GM08714 (cell line): ENCODE results near the gene UGT1A7.
"Not testable (repeated sequence)": the region's sequence is repeated elsewhere in the genome, so short reads cannot be mapped to it uniquely, and the experiment has no call there.

Experiments used
- H3K4me3 ChIP-seq: fragments of 200-500 bp; sonication (Bioruptor generic); 2 replicates; pipeline ENCODE4 v1.5.1; 2014; ENCODE audit warnings: mild to moderate bottlenecking, low read length, inconsistent platforms
- ZNF274 ChIP-seq: IDR thresholded peaks from 2 replicates; pipeline ENCODE4 v1.6.1; 2012; ENCODE audit warnings: mild to moderate bottlenecking, low read depth, low read length

The UGT1A7 gene

DNA sequence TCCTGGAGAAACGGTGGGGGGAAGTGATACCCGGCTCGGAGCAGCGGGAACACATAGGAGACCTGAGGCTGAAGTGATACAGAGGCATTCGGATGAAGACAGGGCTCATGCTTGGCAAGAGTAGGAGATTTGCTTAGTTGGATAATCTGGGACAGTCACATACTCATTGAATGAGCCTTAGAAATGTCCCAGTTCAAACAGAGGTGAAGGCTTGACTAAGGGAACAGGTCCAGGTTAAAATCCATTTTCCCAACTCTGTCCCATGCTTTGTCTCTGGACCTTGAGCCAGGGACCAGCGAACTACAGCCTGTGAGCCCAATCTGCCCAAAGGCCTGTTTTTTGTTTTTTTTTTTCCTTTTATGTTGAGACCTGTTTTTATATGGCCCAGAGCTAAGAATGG lies 12.3 kb downstream of the UGT1A7 start:
- TF ChIP-seq ZNF274: no peak
- H3K4me3 ChIP-seq: no peak overlapping the region

DNA sequence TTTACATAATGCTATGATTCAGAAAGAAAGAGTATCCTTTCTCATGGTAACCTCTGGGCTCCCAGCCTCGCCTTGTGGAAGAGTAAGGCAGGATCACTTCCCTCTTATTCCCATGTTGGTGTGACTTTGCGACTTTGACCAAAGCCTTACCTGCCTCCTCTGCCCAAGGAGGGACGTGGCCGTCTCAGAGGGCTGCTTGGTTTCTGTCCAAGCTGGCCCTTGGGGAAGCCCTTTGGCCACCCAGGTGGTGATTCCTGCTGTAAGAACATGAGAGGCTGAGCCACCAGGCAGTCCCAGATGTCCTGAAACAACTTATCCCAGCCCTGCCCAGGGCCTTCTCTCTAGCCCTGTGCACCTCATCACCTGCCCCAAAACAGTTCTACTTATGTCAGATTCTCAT lies 17.0 kb downstream of the UGT1A7 start:
- H3K4me3 ChIP-seq: no peak overlapping the region
- no peak for TF ChIP-seq ZNF274

DNA sequence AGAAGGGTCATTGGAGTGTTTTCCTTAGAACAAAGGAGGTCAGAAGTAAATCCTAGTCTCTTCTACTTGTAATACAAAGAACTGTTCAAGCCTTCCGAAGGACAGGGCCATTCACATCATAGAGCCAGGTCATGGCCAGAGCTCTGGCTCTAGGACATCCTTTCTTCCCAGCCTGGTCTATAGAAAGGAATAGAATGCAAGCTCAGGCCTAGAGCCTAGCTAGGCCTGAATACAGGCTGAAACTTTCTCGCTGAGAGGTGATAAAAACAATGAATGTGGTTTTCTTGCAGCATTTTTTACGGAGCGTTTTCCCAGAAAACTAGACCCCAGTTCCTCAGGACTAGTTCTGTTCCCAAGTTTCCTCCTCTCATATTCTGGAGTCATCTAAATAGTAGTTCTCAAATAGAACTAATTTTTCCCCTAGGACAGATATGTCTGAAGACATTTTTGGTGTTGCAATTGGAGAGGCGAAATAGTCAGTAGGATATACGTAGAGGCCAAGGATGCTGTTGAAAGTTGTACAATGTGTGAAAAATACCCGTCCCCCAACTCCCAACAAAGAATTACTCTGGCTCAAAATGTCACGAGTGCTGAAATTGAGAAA lies 17.8 kb downstream of the UGT1A7 start:
- TF ChIP-seq ZNF274: no peak

DNA sequence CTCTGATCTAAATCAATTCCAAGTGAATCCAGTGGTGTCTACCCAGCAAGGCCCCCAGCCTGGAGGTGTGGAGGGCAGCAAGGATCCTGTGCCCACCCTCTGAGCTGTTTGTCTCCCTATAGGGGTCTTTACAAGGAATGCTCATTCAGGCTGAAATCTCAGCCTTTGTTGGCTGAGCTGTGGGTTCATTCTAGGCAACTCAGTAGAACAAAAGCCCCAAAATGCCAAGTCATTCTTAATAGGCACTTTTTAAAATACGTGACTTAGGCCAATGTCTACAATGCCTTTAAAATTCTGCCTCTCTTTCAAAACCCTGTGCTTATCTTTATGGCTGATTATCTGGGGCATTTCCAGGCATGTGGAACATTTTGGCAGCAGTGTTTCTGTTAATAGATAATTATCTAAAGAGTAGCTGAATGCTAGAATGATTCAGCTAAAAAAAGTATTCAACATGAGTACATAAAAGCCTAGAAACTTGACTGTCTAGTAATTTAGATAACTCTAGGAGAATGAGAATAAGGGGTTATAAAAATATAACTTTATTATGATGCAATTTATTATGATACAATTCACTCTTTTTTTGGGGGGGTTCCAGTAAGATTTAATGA lies 18.4 kb downstream of the UGT1A7 start:
- TF ChIP-seq ZNF274: no peak
- no peak overlapping the region for H3K4me3 ChIP-seq

More for the DNA sequence above, 17.8 kb downstream of the UGT1A7 start:
- H3K4me3 ChIP-seq: no peak overlapping the region

DNA sequence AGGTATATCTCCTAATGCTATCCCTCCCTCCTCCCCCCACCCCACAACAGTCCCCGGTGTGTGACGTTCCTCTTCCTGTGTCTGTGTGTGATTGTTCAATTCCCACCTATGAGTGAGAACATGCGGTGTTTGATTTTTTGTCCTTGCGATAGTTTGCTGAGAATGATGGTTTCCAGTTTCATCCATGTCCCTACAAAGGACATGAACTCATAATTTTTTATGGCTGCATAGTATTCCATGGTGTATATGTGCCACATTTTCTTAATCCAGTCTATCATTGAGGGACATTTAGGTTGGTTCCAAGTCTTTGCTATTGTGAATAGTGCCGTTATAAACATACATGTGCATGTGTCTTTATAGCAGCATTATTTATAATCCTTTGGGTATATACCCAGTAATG lies 19.1 kb downstream of the UGT1A7 start:
- not testable (repeated sequence) for H3K4me3 ChIP-seq

DNA sequence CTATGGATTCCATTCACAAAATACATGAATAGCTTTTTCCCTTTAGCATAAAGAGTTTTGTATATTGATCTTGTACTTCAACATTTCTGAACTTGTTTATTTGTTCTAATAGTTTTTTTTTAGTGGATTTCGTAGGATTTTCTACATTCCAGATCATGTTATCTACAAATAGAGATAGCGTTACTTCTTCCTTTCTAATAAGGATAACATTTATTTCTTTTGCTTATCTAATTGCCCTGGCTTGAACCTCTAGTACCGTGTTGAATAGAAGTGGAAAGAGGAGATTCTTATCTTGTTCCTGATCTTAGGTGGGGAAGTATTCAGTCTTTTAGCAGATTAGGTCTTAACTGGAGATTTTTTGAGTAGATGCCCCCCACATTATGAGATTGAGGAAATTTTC lies 20.5 kb downstream of the UGT1A7 start:
- no peak overlapping the region for H3K4me3 ChIP-seq
- no peak for TF ChIP-seq ZNF274

DNA sequence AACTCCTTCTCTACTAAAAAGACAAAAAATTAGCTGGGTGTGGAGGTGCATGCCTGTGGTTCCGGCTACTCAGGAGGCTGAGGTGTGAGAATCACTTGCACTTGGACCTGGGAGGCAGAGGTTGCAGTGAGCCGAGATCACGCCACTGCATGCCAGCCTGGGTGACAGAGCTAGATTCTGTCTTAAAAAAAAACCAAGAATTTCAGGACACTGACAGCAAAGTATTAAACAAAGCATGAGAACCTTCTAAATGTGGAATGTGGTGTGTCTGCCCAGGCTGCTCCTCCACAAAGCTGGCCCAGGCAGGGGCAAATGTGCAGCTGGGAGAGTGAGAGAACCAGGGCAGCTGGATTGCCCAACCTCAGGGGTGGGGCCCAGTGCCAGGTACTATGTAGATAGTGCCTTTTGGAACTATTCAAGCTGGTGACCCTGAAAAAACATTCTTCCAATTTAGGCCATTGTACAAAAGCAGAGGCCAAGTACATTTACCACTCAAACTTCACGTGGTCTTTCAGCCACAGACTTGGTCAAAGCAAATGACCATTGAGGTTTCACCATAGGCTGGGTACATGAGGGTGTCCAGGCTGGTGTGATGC lies 24.3 kb downstream of the UGT1A7 start:
- no peak for TF ChIP-seq ZNF274
- H3K4me3 ChIP-seq: no peak overlapping the region

DNA sequence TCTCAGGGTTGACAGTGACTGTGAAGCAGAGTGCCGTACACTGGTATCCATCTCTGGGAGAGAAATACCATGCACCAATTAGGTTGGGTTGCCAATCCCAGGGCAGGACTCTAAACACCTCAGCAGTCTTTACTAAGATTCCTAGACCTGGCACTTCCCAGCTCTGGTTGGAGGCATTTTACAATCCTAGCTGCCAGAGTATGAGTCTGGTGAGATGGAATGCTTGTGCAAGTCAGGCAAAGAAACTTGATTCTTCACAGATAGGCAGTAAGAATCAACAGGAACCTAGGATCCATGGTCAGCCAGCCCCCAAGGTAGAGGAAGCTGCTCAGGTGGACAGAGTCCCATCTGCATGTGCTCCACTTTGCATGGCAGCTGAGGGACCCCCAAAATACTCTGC lies 25.0 kb downstream of the UGT1A7 start:
- H3K4me3 ChIP-seq: no peak overlapping the region
- no peak for TF ChIP-seq ZNF274

DNA sequence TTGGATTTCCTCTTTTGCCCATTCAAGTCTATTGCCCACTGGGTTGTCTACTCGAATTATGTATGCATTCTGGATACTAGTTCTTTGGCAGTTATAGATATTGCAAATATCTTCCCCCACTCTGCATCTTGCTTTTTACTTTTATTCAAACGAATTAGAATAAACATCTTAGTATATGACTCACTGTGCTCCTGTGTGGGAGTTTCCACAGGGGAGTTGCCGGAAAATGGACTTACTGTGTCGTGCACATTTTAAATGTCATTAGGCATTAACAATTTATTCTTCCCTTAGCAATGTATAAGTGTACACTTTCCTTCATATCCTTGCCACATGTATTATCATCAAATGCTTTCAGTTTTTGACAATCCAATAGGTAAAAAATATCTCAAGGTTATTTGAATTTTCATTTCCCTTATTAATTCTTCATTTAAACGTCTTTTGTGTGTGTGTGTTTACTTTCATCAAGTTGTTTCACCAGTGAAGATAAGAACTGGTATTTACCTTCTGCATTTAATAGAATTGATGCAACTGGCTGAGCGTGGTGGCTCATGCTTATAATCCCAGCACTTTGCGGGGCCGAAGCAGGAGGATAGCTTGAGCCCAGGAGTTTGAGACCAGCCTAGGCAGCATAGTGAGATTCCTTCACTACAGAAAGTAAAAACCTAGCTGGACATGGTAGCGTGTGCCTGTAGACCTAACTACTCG lies 26.4 kb downstream of the UGT1A7 start:
- no peak for TF ChIP-seq ZNF274
- no peak overlapping the region for H3K4me3 ChIP-seq

DNA sequence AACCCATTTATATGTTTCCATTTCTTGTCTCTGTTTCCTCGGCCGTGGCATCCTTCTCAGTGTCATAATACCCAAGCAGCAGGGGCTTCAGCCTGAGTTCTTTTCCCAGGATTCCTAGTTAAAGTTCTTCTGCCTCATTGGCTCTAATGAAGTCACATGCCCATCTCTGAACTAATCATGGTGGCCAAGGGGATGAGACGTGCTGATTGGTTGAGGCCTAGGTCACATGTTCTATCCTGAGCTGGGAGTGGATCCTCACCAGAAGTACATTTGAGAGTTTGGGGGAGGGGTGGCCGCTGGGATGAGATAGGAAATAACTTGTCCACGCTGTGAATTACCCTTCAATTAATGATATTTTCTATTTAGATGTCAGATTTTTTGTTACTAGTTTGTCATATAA lies 27.2 kb downstream of the UGT1A7 start:
- TF ChIP-seq ZNF274: no peak
- no peak overlapping the region for H3K4me3 ChIP-seq

DNA sequence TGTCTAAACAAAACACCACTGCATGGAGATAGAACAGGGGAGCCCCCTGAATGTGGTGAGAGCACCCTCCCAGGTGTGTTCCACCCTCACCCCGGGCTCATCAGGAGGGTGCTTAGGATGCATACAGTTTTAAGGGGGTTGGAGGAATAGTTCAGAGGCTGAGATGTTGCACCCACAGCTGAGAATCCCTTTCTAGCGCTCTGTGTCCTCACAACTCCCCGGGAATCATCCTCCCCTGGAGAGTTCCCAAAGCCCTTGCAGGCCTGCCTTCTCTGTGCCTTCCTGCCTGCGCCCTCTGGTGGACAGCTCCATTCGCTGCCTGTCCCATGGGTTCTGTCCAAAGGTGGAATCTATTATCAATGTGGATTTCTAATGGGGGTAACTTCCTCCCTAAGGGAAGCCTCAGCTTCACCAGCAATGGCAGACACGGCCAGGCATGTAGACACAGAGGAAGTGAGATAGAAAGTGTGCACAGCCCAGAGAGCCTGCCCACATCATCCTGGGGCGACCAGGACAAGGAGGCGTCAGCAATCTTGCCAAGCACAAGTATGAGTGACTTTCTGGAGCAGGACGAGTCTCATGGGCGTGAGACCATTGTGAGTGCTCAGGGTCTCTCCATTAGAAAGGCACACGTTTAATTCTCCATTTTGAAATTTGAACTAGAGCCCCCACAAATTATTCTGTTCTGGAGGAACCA lies 29.8 kb downstream of the UGT1A7 start:
- no peak overlapping the region for H3K4me3 ChIP-seq
- TF ChIP-seq ZNF274: no peak

DNA sequence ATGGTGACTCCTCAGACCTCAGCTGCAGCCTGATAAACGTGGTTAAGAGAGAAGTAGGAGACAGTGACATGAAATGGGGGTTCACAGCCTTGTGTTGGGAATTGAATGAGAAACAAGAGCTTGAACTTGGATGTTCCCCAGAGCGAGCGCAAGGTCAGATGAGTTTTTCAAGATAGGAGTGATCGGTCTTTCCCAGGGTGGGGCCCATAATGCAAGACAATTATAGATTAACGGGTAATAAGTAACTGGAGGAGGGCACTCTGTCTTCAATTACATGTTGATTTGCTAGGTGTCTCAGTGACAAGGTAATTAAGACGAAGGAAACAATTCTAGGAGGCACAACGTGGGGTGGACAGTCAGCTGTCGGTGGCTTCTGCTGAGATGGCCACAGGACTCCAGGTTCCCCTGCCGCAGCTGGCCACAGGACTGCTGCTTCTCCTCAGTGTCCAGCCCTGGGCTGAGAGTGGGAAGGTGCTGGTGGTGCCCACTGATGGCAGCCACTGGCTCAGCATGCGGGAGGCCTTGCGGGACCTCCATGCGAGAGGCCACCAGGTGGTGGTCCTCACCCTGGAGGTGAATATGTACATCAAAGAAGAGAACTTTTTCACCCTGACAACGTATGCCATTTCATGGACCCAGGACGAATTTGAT lies 31.0 kb downstream of the UGT1A7 start, which contains the start of gene UGT1A5:
UGT1A5 (plus strand) TSS at position 297 of the 651 bp plus-strand sequence; CDS start at position 382, 85 bp downstream.
- TF ChIP-seq ZNF274: no peak
- H3K4me3 ChIP-seq: no peak within 1 kb of the TSS

DNA sequence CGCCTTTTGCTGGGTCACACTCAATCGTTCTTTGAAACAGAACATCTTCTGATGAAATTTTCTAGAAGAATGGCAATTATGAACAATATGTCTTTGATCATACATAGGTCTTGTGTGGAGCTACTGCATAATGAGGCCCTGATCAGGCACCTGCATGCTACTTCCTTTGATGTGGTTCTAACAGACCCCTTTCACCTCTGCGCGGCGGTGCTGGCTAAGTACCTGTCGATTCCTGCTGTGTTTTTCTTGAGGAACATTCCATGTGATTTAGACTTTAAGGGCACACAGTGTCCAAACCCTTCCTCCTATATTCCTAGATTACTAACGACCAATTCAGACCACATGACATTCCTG lies 31.5 kb downstream of the UGT1A7 start:
- TF ChIP-seq ZNF274: no peak
- H3K4me3 ChIP-seq: no peak overlapping the region

DNA sequence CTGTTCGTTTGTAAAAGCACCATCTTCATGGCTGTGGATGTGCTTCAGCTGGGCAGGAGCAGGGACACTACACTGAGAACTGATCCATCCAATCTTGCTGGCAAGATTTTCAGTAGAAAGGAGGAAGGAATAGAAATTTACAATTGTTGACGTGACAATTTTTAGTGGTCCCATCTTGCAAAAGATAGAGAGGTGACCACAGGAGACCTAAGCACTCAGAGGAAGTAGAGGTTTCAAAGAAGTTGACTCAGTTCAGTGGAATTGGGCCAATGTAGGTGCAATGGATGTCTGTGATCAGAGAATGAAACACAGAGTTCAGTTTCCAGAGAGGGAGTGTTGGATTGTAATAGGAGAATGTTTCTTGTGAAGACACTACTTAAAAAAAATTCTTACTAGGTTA lies 32.4 kb downstream of the UGT1A7 start:
- no peak for TF ChIP-seq ZNF274
- no peak overlapping the region for H3K4me3 ChIP-seq
